CD4-positive, alpha-beta memory T cell (primary cell): Measurements from ENCODE around the gene SLC38A5. TPM values are rescaled to one million over a fixed set of nuclear protein-coding genes. Genes with fewer than 3 reads are reported as not detected.

Experiments
- CTCF ChIA-PET: fragments of 350-600 bp; sonication (Branson Sonifier 250); formaldehyde crosslinking; loops from one replicate; lab custom pipeline; 2021; ENCODE audit warnings: inconsistent platforms; ENCODE audit not compliant: partially characterized antibody; lab: Charles Lee
- POLR2A ChIA-PET: fragments of 350-600 bp; sonication (Branson Sonifier 250); formaldehyde crosslinking; loops from one replicate; lab custom pipeline; 2021; ENCODE audit not compliant: partially characterized antibody; lab: Charles Lee
- DNase-seq, 5 donors: peaks; one replicate each; pipeline versions ENCODE4 v3.0.0 to v3.0.0-alpha.2; 2020 to 2022; ENCODE audit warnings: mixed read lengths in 1 of 5
- H3K27ac ChIP-seq: one replicate; pipeline ENCODE4 v1.7.0; 2013; ENCODE audit warnings: low read depth, low read length
- H3K27me3 ChIP-seq: 2 replicates; pipeline ENCODE4 v1.7.0; 2013; ENCODE audit warnings: mild to moderate bottlenecking, low read length, moderate library complexity; ENCODE audit not compliant: insufficient read depth
- H3K36me3 ChIP-seq: 2 replicates; pipeline ENCODE4 v1.7.0; 2013; ENCODE audit warnings: mild to moderate bottlenecking, low read length, moderate library complexity; ENCODE audit not compliant: insufficient read depth
- H3K4me1 ChIP-seq: 2 replicates; pipeline ENCODE4 v1.7.0; 2013; ENCODE audit warnings: mild to moderate bottlenecking, low read length, moderate library complexity; ENCODE audit not compliant: insufficient read depth
- H3K4me3 ChIP-seq, 2 donors: one replicate each; pipeline ENCODE4 v1.7.0; 2013; ENCODE audit warnings: low read length in 2 of 2, mild to moderate bottlenecking in 1 of 2
- H3K9me3 ChIP-seq, 2 donors: one replicate each; pipeline ENCODE4 v1.7.0; 2013; ENCODE audit warnings: low read length in 2 of 2, control low read depth in 1 of 2; ENCODE audit not compliant: control insufficient read depth in 1 of 2
- H3K27ac Mint-ChIP-seq, 7 donors: one replicate each; pipeline ENCODE4 v1.8.0; 2020 to 2021; ENCODE audit warnings: mixed read lengths in 7 of 7, mild to moderate bottlenecking in 6 of 7, inconsistent platforms in 3 of 7, moderate library complexity in 3 of 7
- H3K27me3 Mint-ChIP-seq, 2 donors: one replicate each; pipeline ENCODE4 v1.8.0; 2020 to 2021; ENCODE audit warnings: mixed read lengths in 2 of 2
- H3K36me3 Mint-ChIP-seq, 2 donors: one replicate each; pipeline ENCODE4 v1.8.0; 2020 to 2021; ENCODE audit warnings: mixed read lengths in 2 of 2, inconsistent platforms in 1 of 2, mild to moderate bottlenecking in 1 of 2
- H3K4me1 Mint-ChIP-seq, 4 donors: one replicate each; pipeline ENCODE4 v1.8.0; 2020 to 2021; ENCODE audit warnings: mixed read lengths in 4 of 4, mild to moderate bottlenecking in 1 of 4
- H3K4me3 Mint-ChIP-seq, 8 donors: one replicate each; pipeline ENCODE4 v1.8.0; 2020 to 2021; ENCODE audit warnings: mixed read lengths in 8 of 8, mild to moderate bottlenecking in 7 of 8, moderate library complexity in 6 of 8, inconsistent platforms in 3 of 8
- H3K9me3 Mint-ChIP-seq, 8 donors: one replicate each; pipeline ENCODE4 v1.8.0; 2020 to 2021; ENCODE audit warnings: mixed read lengths in 8 of 8, mild to moderate bottlenecking in 5 of 8, inconsistent platforms in 3 of 8, moderate library complexity in 1 of 8
- intact Hi-C: fragments of 100-400 bp; cut with micrococcal nuclease; formaldehyde crosslinking; loops from one replicate; pipeline ENCODE4 v1.15.1; 2023
- polyA plus RNA-seq, 2 donors: library from polyadenylated mRNA; unstranded; fragments of 300-500 nt; fragmentation: Illumina TruSeq; gene quantifications; one replicate each; pipeline ENCODE4 v1.2.3, GENCODE V29; 2021
- total RNA-seq, 2 experiments: library from RNA; stranded (reverse); gene quantifications; one replicate each; pipeline ENCODE4 v1.2.3, GENCODE V29; 2021

SLC38A5 gene
- total and polyA plus RNA-seq, 4 experiments from 2014 or later, result 18.4 to 34.0 (median 21.2) TPM

- H3K27me3 Mint-ChIP-seq, result no peaks in the 10 kb centered on the region
- POLR2A ChIA-PET, result no interaction called here
- no peak overlapping the region for H3K27ac Mint-ChIP-seq
- peaks cover 6% of the 10 kb centered on the region for H3K36me3 ChIP-seq
- no peaks in the 10 kb centered on the region for H3K9me3 Mint-ChIP-seq
- H3K27ac ChIP-seq, result no peak overlapping the region
- no peak overlapping the region for H3K4me3 ChIP-seq
- CTCF ChIA-PET, result no interaction called here
- no peaks in the 10 kb centered on the region for H3K4me1 ChIP-seq
- intact Hi-C loops, result no loop called here
- H3K9me3 ChIP-seq, result no peaks in the 10 kb centered on the region
- H3K27me3 ChIP-seq, result no peaks in the 10 kb centered on the region
- peaks cover 0 to 5% of the 10 kb centered on the region in 2 donors for H3K36me3 Mint-ChIP-seq
- DNase-seq, result no peak
- H3K4me1 Mint-ChIP-seq, result no peaks in the 10 kb centered on the region
- no peak overlapping the region for H3K4me3 Mint-ChIP-seq
These were observed 17.3 kb upstream of the SLC38A5 start for GRCh38 chrX:48487362-48487798.

- Histone ChIP-seq H3K4me1 (peaks cover 5% of the 10 kb centered on the region), H3K27ac (no peak overlapping the region), H3K36me3 (peaks cover 16% of the 10 kb centered on the region), H3K27me3 (no peaks in the 10 kb centered on the region), H3K4me3 (no peak overlapping the region), H3K9me3 (no peaks in the 10 kb centered on the region)
- Mint-ChIP-seq H3K27me3 (no peaks in the 10 kb centered on the region), H3K27ac (peak overlapping the region in 1 of 7 donors; percentile 22), H3K4me1 (peaks cover 2 to 8% (median 4%) of the 10 kb centered on the region in 4 donors), H3K9me3 (no peaks in the 10 kb centered on the region), H3K36me3 (peaks cover 9 to 36% of the 10 kb centered on the region in 2 donors), H3K4me3 (no peak overlapping the region)
- ChIA-PET CTCF (no interaction called here), POLR2A (no interaction called here)
- intact Hi-C loops, result no loop called here
- DNase-seq, result no peak
These were observed 12.5 kb upstream of the SLC38A5 start for GRCh38 chrX:48482526-48482925.

- Mint-ChIP-seq H3K36me3 (peaks cover 9 to 49% of the 10 kb centered on the region in 2 donors), H3K4me1 (peaks cover 11 to 22% (median 17%) of the 10 kb centered on the region in 4 donors), H3K27me3 (no peaks in the 10 kb centered on the region), H3K4me3 (no peak overlapping the region), H3K27ac (peak overlapping the region in 2 of 7 donors; percentile 19 to 68), H3K9me3 (peaks cover 0 to 1% (median 0%) of the 10 kb centered on the region in 8 donors)
- Histone ChIP-seq H3K4me1 (peaks cover 16% of the 10 kb centered on the region), H3K9me3 (no peaks in the 10 kb centered on the region), H3K36me3 (peaks cover 16% of the 10 kb centered on the region), H3K4me3 (no peak overlapping the region), H3K27me3 (no peaks in the 10 kb centered on the region), H3K27ac (no peak overlapping the region)
- intact Hi-C loops, result no loop called here
- CTCF ChIA-PET, result no interaction called here
- DNase-seq, result no peak
- POLR2A ChIA-PET, result no interaction called here
These were observed 10.5 kb upstream of the SLC38A5 start for GRCh38 chrX:48480583-48480982.

- CTCF ChIA-PET, result no interaction called here
These were observed 10.1 kb upstream of the SLC38A5 start for GRCh38 chrX:48480142-48480541.

GRCh38 chrX:48478806-48479205, 8.7 kb upstream of the SLC38A5 start:
- Mint-ChIP-seq H3K36me3 (peaks cover 9 to 49% of the 10 kb centered on the region in 2 donors), H3K27ac (peak overlapping the region in 4 of 7 donors; percentile 3 to 84 (median 66)), H3K4me1 (peaks cover 15 to 24% (median 22%) of the 10 kb centered on the region in 4 donors), H3K4me3 (no peak overlapping the region), H3K9me3 (peaks cover 0 to 1% (median 0%) of the 10 kb centered on the region in 8 donors), H3K27me3 (no peaks in the 10 kb centered on the region)
- Histone ChIP-seq H3K9me3 (no peaks in the 10 kb centered on the region), H3K27me3 (no peaks in the 10 kb centered on the region), H3K4me3 (no peak overlapping the region), H3K27ac (no peak overlapping the region), H3K4me1 (peaks cover 24% of the 10 kb centered on the region), H3K36me3 (peaks cover 16% of the 10 kb centered on the region)
- intact Hi-C loops, result no loop called here
- DNase-seq, result no peak
- POLR2A ChIA-PET, result no interaction called here
- CTCF ChIA-PET, result no interaction called here

More at GRCh38 chrX:48480142-48480541, 10.1 kb upstream of the SLC38A5 start:
- no peak overlapping the region for H3K27ac ChIP-seq
- intact Hi-C loops, result no loop called here
- no peak for DNase-seq
- no peak overlapping the region for H3K4me3 ChIP-seq
- Mint-ChIP-seq H3K4me3 (no peak overlapping the region), H3K27me3 (no peaks in the 10 kb centered on the region), H3K9me3 (peaks cover 0 to 1% (median 0%) of the 10 kb centered on the region in 8 donors), H3K4me1 (peaks cover 12 to 24% (median 19%) of the 10 kb centered on the region in 4 donors), H3K36me3 (peaks cover 9 to 49% of the 10 kb centered on the region in 2 donors), H3K27ac (peak overlapping the region in 1 of 7 donors; percentile 19)
- no peaks in the 10 kb centered on the region for H3K27me3 ChIP-seq
- POLR2A ChIA-PET, result no interaction called here
- H3K36me3 ChIP-seq, result peaks cover 16% of the 10 kb centered on the region
- H3K4me1 ChIP-seq, result peaks cover 20% of the 10 kb centered on the region
- H3K9me3 ChIP-seq, result no peaks in the 10 kb centered on the region

DNA sequence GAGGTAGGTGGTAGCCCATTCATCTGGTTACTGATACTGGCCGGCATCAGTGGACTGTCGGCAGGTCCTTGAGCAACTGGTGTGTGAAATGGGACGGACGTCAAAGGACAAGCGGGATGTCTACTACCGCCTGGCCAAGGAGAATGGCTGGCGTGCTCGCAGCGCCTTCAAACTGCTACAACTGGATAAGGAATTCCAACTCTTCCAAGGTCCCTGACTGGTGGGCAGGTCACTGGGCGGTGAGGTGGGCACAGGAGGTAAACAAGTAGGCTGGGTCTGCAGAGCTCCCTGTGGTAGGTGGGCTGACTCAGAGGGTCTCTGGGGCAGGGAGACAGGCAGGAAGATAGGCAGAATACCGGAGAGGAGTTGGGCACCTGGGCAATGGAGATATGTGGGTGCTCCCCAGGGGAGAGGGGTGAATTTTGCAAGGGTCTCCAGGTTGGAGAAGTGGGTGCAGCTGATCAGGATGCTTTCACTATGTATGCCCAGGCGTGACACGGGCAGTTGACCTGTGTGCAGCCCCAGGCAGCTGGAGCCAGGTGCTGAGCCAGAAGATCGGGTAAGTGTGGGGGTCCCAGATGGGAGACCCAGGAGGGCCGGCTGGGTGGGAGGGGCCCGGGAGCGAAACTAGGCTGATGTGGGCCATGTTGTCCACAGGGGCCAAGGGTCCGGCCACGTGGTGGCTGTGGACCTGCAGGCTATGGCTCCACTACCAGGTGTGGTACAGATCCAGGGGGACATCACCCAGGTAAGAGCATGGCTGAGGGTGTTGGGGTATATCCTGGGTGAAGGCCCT, 8.1 kb upstream of the SLC38A5 start:
- POLR2A ChIA-PET, result no interaction called here

GRCh38 chrX:48476919-48477318, 6.9 kb upstream of the SLC38A5 start:
- peak overlapping the region; percentile 57 to 79 for H3K4me3 ChIP-seq
- ChIA-PET CTCF (no interaction called here), POLR2A (interaction anchor here (0.7 to 3.4 kb wide), 4 partner anchors 32 to 219 kb away, joined by 3 to 20 read pairs (median 6); partner anchors contain the start of genes PORCN, RBM3 and TBC1D25)

More for the DNA sequence above, 8.1 kb upstream of the SLC38A5 start:
- peak overlapping the region; percentile 80 for H3K27ac ChIP-seq
- H3K27me3 ChIP-seq, result no peaks in the 10 kb centered on the region
- Mint-ChIP-seq H3K9me3 (peaks cover 0 to 1% (median 0%) of the 10 kb centered on the region in 8 donors), H3K36me3 (peaks cover 9 to 49% of the 10 kb centered on the region in 2 donors), H3K27me3 (no peaks in the 10 kb centered on the region), H3K4me3 (peak overlapping the region in 1 of 8 donors; percentile 90), H3K27ac (peak overlapping the region in 6 of 7 donors; percentile 11 to 90 (median 48)), H3K4me1 (peaks cover 15 to 24% (median 22%) of the 10 kb centered on the region in 4 donors)
- CTCF ChIA-PET, result interaction anchor here (0.5 kb wide), 1 partner anchor 195 kb away, joined by 3 read pairs; no protein-coding TSS in a partner anchor
- H3K4me1 ChIP-seq, result peaks cover 24% of the 10 kb centered on the region
- intact Hi-C loops, result no loop called here
- DNase-seq, result no peak
- no peak overlapping the region for H3K4me3 ChIP-seq
- peaks cover 16% of the 10 kb centered on the region for H3K36me3 ChIP-seq
- H3K9me3 ChIP-seq, result no peaks in the 10 kb centered on the region

More at GRCh38 chrX:48476919-48477318, 6.9 kb upstream of the SLC38A5 start:
- Histone ChIP-seq H3K36me3 (peaks cover 5% of the 10 kb centered on the region), H3K4me1 (peaks cover 24% of the 10 kb centered on the region), H3K27ac (peak overlapping the region; percentile 80), H3K9me3 (no peaks in the 10 kb centered on the region), H3K27me3 (no peaks in the 10 kb centered on the region)
- H3K27ac Mint-ChIP-seq, result peak overlapping the region; percentile 78 to 95 (median 92)
- H3K27me3 Mint-ChIP-seq, result no peaks in the 10 kb centered on the region
- DNase-seq, result no peak
- intact Hi-C loops, result loop anchor here (1.0 kb wide), 5 partner anchors 31 to 120 kb away; partner anchors contain the start of genes EBP, PORCN, RBM3 and TBC1D25
- H3K4me3 Mint-ChIP-seq, result peak overlapping the region; percentile 79 to 92 (median 90)
- H3K9me3 Mint-ChIP-seq, result peaks cover 0 to 1% (median 0%) of the 10 kb centered on the region in 8 donors
- H3K4me1 Mint-ChIP-seq, result peaks cover 15 to 24% (median 22%) of the 10 kb centered on the region in 4 donors
- peaks cover 7 to 39% of the 10 kb centered on the region in 2 donors for H3K36me3 Mint-ChIP-seq
